GM18861 (cell line): ENCODE data around the gene KCNH5.
"Not testable (repeated sequence)": the region's sequence is repeated elsewhere in the genome, so short reads cannot be mapped to it uniquely, and the experiment has no call there.

Source experiments
- ATAC-seq: cut with Tn5 transposase; IDR thresholded peaks from one replicate; pipeline ENCODE4 v1.9.1; 2021; ENCODE audit not compliant: unreplicated experiment

The KCNH5 gene

DNA sequence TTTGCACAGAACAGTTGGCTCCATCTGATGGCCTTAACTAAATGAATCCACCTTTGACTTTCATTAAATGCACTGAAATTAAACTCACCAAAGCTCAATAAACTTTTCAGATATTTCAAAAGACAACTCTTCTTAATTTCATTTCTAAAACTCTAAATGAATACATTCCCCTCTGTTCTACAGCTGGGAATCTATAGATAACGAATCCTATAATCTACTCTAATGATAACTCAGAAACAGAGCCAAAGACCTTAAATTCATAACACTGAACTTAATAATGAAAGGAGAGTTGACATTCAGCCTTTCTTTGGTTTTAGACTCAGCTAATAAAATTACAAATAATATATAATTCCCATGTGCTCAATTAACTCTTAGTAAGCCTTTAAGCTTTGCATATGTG is 150.5 kb downstream of the KCNH5 start:
- no peak for ATAC-seq

DNA sequence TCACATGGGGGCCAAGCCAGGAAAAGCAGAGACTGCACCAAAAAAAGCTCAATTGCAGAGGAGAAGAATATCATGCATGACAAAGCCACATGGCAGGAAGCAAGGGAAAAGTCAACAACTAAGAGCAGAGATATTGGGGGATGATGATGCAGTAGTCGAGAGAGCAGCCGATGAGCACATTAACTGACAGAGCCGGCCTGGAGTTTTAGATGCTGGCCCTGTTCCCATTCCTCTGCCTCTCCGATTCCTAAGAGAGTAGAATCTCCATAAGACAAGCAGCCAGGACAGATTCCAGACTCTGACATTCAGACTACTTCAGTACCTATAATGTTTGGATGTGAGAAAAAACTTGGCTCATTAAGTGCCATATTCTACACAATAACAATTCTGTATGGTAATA is 155.9 kb downstream of the KCNH5 start:
- ATAC-seq: no peak

DNA sequence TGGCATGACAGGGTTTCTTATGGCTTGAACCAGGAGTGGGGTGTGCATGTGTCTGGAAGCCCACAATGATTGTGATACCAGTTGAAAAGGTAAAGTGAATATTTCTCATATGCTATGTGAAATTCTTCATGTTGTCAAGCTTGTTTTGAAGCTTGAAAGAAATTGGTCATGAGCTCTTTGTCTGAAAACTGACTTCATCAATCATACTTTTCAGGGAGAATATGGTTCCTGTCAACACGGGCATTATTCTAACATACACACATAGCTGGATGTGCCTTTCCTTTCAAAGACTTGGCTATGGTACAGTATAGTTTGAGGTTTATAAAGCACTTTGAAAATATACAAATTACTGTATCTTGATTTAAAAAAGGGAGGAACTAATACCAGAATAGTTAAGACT is 158.8 kb downstream of the KCNH5 start:
- no peak for ATAC-seq

DNA sequence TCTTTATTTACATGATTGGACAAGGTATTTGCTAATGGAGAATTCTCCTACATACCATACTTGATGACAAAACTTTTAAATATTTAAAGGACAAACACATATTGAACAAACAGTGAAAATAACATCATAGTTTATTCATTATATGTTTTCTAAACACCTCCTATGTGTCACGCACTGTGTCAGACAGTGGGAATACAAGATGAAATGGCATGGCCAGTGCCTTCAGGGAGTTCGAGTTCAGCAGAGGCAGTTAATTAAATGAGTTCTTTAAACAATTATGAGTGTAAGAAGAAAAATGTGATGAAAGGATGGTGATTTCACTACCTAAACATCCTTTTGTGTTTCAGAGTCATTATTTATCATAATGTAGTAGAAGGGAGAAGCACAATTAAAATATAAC is 159.8 kb downstream of the KCNH5 start:
- ATAC-seq: no peak

DNA sequence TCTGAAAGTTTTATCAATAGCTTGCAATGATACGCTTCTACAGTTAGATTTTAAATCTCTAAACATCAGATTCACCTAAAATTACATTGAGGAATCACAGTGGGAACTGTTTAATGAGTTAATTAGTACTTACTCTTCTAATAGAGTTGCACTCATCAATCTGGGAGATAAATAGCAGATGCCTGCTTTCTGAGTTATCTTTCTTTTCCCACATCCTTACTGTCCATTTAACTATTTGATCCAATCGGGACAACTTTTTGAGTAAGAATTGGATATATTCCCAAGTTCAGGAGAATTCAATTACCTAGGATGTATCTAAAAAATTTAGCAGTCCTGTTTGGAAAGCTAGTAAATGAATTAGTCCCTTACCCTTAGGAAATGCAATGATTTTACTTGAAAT is 162.3 kb downstream of the KCNH5 start:
- ATAC-seq: no peak

DNA sequence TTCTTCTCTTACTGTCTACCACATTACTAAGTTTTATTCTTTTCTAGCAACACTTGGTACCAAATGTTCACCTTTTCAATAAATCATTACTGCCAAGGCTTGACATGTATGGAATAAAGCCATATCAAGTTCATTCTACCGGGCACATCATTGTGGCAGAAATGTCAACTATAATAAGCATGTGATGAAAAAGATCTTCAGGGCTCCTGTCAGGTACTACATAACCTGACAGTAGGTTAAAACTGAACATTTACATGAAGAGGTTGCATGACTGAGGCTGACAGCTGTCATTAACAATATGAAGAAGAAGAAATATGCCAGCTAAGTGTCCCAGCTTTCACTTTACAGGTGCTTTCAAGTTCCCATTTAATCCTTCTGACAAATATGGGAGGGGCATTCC is 178.9 kb downstream of the KCNH5 start:
- ATAC-seq: no peak

DNA sequence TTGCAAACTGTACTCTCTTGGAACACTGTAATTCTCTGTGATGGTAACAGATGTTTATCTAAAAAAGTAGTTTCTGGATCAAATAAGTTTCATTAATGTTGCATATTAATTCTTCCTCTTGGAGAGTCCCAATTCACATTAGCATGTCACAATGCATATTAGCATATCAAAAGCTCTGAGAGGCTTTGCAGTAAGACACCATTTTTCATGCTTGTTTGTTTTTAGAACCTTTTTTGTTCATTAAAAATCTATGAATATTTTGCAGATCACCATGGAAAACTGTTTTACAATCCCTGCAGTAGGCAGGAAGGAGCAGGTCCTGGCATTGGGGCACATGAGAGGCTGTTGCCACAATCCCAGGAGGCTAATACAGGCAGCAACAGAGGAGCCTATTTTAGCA is 180.7 kb downstream of the KCNH5 start:
- no peak for ATAC-seq

DNA sequence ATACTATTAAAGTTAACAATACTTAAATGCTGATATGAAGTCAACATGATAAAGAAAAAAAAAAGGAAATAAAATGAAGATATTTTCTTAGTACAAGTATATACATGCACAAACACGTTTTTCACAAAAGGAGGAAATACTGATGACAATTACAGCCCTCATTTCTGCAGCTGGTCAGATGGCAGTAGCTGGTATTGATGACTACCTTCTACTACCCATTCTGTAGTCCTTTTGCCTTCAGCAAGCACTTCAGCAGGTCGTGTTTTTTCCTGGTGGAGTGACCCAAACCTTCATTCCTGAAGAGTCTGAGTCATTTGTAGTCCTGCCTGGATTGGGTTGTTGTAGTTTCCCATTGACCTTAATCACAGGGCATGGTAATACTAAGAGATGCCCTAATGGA is 187.2 kb downstream of the KCNH5 start:
- ATAC-seq: not testable (repeated sequence)

DNA sequence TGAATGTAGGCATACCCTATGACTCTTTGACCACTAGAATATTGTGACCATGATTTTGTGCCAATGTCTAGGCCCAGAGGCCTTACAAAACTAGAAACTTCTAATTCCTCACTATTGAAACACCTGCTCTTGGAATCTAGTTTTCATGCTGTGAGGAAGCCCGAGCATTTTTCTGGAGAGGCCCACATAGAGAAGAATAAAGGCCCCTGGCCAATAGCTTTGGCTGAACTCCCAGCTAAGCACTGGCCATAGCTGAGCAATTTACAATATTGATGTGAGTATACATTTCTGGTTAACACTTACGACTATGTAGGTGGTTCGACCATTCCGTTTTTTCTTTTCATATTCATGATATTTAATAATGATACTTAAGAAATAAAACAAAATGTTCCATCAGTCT is 190.3 kb downstream of the KCNH5 start:
- ATAC-seq: no peak

DNA sequence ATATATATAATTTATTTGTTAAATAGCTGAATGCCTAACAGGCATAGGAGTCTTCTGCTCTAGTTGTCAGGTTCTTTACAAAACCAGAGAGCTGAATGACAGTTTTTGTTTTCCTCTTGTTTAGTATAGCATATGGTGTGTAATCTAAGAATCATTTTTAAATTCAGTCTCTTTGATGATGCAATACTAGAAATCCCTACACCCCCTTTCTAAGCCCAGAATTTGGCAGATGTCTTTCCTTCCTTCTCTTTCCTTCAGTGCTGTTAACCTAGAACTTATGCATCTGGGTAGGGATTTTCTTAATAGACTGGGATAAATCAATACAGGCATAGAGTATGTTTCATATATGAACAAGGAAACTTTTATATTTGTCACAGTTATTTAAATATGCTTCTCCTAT is 198.1 kb downstream of the KCNH5 start:
- no peak for ATAC-seq

DNA sequence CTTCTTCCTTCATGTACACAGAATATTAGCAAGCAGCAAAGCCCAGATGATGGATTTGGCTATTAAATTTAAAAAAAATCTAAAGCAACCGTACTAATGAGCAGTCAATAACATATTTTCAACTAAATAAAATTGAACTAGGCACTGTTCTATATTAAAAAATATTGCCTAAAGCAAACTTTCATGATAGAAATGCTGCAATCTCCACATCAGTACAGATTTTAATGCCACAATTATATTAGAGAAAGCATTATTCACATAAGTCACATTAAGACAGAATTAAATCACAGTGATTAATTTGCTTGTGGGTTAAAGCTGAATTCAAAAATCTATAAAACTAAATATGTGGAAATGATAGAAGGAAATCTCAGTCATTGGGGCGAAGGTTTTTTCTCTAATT is 200.7 kb downstream of the KCNH5 start:
- ATAC-seq: no peak

DNA sequence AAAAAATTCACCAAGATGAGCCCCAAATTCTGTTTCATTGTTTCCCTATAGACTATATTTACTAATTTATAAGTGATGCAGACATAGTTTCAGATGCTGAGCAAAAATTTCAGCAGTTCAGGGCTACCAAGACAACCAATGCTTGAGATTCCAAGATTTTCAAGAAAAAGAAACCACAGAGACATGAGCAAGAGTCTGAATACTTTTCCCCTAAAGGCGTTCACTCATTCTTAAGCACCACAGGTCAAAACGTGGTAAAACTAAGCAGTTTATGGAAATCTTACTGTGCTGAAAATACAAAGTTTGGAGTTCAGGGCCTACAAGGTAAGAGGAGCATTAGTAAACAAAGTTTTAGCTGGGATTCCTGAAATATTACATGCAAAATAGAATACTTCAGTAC is 221.2 kb downstream of the KCNH5 start:
- ATAC-seq: no peak

DNA sequence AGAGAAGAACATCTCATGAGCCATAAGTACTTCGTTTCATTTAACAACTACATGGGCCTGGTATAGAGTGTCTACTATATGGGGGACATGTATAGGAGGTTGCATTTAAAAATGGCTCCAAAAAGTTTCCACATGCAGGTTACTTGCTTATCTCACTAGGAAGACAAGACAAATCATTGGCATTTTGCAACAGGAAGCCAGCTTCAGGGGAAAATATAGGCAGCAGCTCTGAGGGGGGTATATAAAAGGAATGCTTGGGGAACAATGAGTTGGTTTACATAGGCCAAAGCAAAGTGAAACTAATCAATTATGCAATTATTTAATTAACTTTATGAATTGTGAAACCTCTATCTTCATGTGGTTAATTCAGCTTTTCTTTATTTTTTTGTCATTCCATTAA is 225.3 kb downstream of the KCNH5 start:
- no peak for ATAC-seq

DNA sequence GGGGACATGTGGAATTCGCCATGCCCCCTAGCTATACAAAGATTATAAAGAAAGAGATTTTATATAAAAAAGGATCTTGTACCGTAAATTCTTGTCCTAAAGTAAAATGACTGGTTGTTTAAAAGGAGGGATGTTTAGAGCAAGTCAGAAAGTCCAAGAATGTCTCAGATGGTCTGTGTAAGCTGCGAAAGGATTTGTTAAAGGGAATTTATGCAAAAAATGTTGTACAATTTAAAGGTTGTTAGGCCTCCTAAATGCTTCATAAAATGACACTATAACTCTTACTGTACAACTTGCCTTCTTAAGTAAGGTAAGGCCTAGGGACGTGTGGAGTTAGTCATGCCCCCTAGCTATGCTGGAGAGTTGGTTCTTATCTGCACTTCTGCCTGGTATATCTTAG is 237.6 kb downstream of the KCNH5 start:
- no peak for ATAC-seq

DNA sequence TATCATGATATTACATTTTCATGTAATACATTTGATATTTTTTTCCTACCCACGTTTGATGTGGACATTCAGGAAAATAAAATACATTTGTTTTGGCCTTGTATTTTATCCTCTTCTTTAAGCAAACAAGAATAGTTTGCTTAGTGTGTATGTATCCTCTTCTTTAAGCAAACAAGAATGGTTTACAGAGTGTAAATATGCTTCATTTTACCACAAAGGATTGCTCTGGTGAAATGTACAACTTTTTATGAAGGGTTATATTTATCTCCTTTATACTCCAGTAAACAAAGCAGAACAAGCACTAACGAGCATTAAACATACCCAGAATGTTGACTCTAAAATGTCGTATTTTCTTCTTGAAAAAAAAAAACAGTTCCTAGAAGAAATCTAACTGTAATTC is 244.7 kb downstream of the KCNH5 start:
- no peak for ATAC-seq

DNA sequence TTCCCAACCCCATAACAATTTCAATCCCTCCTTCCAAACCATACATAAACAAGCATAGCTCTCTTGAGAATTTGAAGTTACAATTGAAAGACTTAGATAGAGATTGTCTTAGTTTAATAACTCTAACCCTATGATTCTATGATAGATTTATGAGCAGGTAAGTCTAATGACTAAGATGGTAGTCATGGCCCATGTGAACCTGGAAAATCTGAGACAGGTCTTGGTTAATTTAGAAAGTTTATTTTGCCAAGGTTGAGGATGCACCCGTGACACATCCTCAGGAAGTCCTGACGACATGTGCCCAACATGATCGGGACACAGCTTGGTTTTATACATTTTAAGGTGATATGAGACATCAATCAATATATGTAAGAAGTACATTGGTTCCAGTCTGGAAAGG is 248.8 kb downstream of the KCNH5 start:
- no peak for ATAC-seq

DNA sequence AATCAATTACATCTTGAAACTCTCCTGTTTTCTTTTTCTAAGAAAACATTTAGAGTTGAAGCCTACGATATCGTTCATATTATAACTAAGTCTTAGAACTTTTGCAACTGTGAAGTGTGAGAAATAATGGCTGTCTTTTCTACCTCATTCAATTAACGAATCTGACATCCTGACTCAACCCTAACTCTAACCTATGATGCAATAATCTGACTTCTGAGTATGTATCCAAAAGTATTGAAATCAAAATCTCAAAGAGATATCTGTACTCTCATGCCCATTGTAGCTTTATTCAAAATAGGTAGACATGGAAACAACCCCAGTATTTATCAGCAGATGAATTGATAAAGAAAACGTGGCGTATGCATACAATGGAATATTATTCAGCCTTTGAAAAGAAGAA is 252.7 kb downstream of the KCNH5 start:
- ATAC-seq: no peak

DNA sequence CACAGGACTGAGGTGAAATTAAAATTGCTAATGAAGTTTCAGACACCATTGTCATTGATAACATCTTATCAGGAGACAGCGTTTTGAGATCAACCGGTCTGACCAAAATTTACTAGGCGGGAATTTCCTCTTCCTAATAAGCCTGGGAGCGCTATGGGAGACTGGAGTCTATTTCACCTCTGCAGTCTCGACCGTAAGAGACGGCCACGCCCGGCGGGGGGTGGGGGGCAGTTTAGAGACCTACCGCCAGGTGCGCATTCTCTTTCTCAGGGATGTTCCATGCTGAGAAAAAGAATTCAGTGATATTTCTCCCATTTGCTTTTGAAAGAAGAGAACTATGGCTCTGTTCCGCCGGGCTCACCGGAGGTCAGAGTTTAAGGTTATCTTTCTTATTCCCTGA is 263.9 kb downstream of the KCNH5 start:
- ATAC-seq: not testable (repeated sequence)

DNA sequence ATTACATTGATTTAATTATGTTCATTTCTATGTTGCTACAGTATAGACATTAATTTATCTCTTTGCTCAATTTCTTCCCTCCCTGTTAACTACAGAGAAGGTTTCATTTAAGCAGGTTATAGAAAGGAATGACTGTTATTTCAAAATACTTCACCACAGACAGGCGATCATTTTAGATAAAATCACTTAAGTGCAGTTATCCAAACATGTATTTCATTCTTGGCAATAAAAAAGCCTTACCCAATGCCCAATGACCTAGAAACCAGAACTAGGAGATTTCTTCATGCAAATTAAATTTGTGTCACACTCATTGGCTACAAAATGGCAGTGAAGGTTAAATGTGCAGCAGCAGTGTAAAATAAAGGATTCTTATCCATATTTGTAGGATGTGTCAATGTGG is 266.4 kb downstream of the KCNH5 start:
- no peak for ATAC-seq

DNA sequence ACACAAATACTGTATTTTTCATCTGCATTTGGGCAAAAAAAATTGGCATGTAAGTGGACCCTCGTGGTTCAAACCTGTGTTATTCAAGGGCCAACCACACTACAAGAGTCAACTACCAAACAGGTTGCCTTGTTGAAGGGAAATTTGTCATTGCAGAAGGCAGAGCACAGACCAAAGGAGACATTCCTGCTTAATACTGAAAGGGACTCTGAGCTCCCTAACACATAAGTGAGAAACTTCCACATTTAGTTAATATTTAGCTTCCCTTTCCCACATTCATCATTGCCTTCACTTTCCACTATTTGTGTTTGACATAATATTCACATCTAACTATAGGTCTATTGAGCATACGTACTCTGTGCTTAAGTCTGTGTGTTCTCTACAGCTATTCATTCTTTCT is 266.9 kb downstream of the KCNH5 start:
- ATAC-seq: no peak

DNA sequence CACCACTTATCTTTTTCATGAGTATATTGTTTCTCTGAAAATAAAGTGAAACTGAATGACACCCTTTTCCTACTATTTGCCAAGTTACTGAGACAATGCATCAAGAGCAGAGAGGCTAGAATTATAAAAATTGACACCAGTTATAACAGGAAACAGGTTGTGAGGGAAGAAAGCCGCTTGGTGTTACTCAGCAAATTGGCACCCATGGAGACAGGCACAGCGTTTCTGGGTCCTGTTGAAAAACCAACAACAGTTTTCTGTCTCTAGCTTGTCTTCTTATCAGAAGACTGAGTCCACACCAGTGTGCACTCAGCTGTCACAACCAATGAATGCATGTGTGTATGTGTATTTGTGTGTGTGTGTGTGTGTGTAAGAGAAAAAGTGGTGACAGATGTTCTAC is 267.7 kb downstream of the KCNH5 start:
- ATAC-seq: no peak

DNA sequence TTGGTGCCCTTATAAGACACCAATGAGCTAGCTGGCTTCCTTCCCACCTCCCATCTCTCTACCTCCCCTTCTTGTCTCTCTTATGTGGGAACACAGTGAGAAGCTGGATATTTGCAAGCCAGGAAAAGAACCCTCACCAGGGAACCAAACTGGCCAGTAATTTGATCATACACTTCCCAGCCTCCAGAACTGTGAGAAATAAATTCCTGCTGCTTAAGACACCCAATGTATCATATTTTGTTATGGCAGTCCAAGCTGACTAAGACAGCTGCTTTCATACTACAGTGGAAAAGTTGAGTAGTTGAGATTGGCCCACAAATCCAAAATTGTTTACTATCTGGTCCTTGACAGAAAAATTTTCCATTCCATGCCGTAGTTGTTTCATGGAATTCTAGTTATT is 269.0 kb downstream of the KCNH5 start:
- no peak for ATAC-seq

DNA sequence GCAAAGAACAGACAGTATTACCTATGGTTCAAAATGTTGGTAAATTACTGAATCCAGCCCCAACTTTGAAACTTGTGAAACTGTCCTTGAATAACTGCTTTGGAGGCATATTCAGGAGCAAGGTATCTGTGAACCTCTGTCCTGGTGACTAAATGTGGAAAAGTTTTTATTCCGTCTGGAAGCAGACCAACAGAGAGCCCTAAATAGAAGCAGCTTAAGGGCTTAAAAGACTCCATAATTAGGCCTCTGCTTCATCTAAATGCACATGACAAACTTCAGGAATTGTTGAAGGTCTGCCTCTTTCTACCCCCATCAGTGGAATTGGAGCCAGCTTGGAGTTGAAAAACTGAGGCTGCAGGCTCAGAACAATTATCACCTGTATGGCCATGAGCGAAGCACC is 276.5 kb downstream of the KCNH5 start:
- ATAC-seq: no peak

DNA sequence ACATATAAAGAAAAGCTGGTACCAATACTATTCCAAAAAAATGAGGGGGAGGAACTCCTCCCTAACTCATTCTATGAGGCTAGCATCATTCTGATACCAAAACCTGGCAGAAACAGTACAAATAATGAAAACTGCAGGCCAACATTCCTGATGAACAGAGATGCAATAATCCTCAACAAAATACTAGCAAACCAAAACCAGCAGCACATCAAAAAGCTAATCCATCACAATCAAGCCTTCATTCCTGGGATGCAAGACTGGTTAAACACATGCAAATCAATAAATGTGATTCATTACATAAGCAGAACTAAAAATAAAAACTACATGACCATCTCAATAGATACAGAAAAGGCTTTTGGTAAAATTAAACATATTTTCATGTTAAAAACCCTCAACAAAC is 281.3 kb downstream of the KCNH5 start:
- no peak for ATAC-seq
